IPS-18c (cell line): Measurements from ENCODE around the gene DGKQ.

Experiments
- H3K4me3 ChIP-seq: 2 replicates; pipeline ENCODE4 v1.7.0; 2013; ENCODE audit warnings: low read depth, mild to moderate bottlenecking, low read length, moderate library complexity; ENCODE audit not compliant: insufficient read depth
- H3K9me3 ChIP-seq: one replicate; pipeline ENCODE4 v1.6.1; 2013; ENCODE audit warnings: mild to moderate bottlenecking, low read length, moderate library complexity; ENCODE audit not compliant: control insufficient read depth, insufficient read depth

Gene DGKQ

GRCh38 chr4:970854-971520 is 2.4 kb downstream of the DGKQ start:
- Histone ChIP-seq H3K9me3 (peaks cover 2% of the 10 kb centered on the region), H3K4me3 (no peak overlapping the region)

GRCh38 chr4:970046-970745 is 3.2 kb downstream of the DGKQ start:
- H3K9me3 ChIP-seq: peaks cover 2% of the 10 kb centered on the region
- no peak overlapping the region for H3K4me3 ChIP-seq

- H3K4me3 ChIP-seq: no peak overlapping the region
- H3K9me3 ChIP-seq: peaks cover 2% of the 10 kb centered on the region
Observed at GRCh38 chr4:968621-969394, 4.6 kb downstream of the DGKQ start.

DNA sequence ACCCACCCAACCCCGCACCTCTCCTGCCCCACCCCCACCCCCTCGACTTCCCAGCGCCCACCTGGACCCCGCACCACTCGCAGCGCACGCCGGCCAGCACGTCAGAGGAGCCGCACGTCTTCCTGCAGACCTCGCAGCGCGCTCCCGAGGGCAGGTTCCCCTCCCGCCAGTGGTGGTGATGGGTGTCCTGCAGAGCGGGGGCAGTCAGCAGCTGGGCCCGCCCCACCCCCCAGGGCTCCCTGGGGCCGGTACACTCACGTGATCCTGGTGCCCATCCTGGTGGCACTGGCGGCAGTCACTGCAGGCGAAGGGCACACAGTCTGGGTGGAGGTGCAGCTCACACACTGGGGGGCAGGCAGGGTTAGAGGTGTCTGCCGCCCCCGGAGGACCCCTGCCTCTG is 5.1 kb downstream of the DGKQ start:
- no peak overlapping the region for H3K4me3 ChIP-seq
- H3K9me3 ChIP-seq: peaks cover 2% of the 10 kb centered on the region

GRCh38 chr4:967113-968104 is 6.0 kb downstream of the DGKQ start:
- peaks cover 2% of the 10 kb centered on the region for H3K9me3 ChIP-seq
- H3K4me3 ChIP-seq: peak overlapping the region; percentile 41

DNA sequence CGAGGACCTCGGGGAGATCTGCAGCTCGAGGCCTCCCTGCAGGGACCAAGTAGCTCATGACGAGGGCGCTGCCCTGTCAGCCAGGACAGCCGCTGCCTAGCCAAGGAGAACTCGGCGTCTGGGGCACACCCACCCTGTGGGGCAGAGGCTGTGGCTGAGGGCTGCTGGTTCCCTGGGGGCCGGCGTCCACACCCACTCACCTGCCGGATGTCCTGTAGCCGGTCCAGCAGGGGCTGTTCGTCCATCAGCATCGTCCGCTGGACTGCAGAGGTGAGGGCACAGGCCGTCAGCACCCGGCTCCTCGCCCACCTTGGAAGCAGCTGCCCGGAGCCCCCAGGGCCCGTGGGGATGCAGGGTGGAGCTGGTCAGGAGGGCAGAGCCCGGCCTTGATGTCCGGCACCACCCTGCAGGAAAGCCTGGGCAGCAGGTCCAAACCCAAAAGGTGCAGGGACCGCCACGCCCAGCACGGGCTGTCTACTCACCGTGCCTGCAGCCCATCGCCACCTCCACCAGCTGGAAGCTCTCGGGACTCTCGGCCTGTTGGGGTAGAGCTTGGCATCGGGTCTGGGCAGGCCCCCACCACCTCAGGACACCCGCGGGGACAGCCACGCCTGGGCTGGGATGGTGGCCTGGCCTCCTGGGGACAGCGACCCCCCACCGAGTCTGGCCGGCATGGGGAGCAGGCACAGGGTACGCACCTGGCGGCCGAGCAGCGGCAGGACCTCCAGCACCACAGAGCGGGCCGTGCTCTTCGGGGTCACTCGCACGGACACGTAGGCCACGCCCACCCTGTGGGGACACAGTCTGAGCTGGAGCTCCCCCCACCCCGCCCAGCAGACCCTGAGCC is 6.9 kb downstream of the DGKQ start:
- Histone ChIP-seq H3K4me3 (no peak overlapping the region), H3K9me3 (peaks cover 2% of the 10 kb centered on the region)

GRCh38 chr4:965766-966134 is 7.6 kb downstream of the DGKQ start:
- Histone ChIP-seq H3K9me3 (peaks cover 2% of the 10 kb centered on the region), H3K4me3 (no peak overlapping the region)

- Histone ChIP-seq H3K9me3 (peaks cover 2% of the 10 kb centered on the region), H3K4me3 (no peak overlapping the region)
Observed at GRCh38 chr4:965048-965765, 8.2 kb downstream of the DGKQ start.

DNA sequence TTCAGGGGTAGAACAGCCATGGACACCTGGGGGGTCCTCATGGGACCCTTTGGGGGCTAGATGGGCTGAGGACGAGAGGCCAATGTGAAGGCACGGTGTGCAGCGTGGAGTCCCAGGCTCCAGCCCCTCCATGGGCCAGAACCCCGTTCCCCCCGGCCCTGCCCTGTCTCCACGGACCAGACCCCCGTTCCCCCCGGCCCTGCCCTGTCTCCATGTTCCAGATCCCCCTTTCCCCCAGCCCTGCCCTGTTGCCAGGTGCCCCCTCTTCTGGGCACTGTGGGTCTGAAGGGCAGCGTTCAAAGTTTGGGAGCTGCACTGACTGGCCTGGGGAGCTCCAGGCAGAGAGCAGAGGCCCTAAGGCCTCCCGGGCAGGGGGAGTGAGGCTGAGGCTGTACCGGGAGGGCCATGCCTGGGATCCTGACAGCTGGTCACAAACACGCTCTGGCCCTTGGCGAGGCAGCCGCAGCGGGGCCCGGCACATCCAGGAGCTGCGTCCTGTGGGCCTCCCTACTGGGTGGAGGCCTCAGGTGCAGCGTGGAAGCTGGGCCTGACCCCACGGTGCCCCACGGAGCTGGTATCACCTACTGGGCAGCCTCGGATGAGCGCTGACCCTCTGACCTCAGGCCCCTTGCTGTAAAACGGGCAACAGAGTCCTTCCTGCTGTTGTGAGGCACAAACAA is 8.9 kb downstream of the DGKQ start:
- Histone ChIP-seq H3K9me3 (peaks cover 2% of the 10 kb centered on the region), H3K4me3 (no peak overlapping the region)

- Histone ChIP-seq H3K9me3 (no peaks in the 10 kb centered on the region), H3K4me3 (no peak overlapping the region)
Observed at GRCh38 chr4:963276-964225, 9.8 kb downstream of the DGKQ start.

DNA sequence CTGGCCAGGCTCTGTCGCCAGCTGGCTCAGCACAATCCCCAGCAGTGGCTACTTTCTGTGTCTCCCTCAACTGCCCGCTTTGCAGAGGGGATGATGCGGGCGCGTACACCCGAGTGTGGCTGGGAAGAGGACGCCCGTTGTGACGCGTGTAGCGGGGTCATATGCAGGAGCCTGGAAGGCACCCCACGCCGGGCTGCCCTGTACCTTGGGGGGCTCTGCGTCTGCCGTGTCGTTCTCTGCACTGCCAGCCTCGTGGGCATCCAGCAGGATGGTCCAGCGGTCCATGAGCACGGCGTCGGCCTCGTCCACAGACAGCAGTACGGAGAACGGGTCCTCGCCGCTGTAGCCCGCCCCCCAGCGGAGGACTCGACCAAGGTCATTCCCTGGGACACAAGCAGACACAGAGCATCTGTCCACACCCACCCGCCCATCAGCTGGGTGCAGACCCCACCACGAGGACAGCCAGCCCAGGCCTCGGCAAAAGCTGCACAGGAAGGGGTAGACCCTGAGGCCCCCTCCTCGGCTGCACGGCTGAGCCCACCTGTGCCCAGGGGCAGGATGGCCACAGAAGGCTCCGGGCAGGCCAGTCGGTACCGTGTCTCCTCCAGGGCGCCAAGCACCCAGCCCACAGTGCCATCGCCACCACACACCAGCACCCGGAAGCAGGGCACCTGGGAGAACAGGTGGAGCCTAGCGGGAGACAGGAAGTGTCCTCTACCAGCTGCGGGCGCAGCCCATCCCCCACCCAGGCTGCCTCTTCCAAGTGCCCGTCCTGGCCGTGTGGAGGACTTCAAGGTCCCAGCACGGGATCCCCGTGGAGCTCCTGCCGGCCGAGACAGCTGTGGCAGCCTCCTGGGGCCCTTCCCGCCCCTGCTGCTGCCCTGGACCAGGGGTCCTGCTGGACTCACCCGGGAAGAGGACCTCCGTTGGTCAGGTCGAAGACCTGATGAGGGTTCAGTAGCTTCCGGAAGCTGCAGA is 10.8 kb downstream of the DGKQ start:
- Histone ChIP-seq H3K4me3 (no peak overlapping the region), H3K9me3 (no peaks in the 10 kb centered on the region)

- Histone ChIP-seq H3K9me3 (no peaks in the 10 kb centered on the region), H3K4me3 (no peak overlapping the region)
Observed at GRCh38 chr4:961351-962230, 11.8 kb downstream of the DGKQ start.
